ENCODE results near the gene SLC41A2. TPM values are rescaled to one million over a fixed set of nuclear protein-coding genes. Genes with fewer than 3 reads are reported as not detected.

The SLC41A2 gene
- total RNA-seq, 1 experiment from 2014 or later = 27.3 TPM

GRCh38 chr12:104925501-104925900 is 32.6 kb downstream of the SLC41A2 start:
- H3K9me3 ChIP-seq (ENCODE audit: control insufficient read depth, insufficient read depth, low read depth, low read length) = peaks cover 9% of the 10 kb centered on the region; the same call in 1 of the 2 replicates
- intact Hi-C loops (cut with micrococcal nuclease; ENCODE audit: unreplicated experiment) = no loop called here
- H3K27me3 ChIP-seq (ENCODE audit: control insufficient read depth, insufficient read depth, low read length) = no peaks in the 10 kb centered on the region
- H3K27ac ChIP-seq (ENCODE audit: low read length) = no peak overlapping the region
- DNase-seq (ENCODE audit: low read depth, low spot score) = no peak
- no peak overlapping the region for H3K4me3 ChIP-seq (ENCODE audit: low read depth in 2 of 2, low read length in 2 of 2)
- ChIA-PET POLR2A (no interaction called here), CTCF (no interaction called here)
- in situ Hi-C loops (cut with HindIII; ENCODE audit: low pct_unique_long_range_greater_than_20kb, low sequenced_read_pairs) = no loop called here
- no peaks in the 10 kb centered on the region for H3K36me3 ChIP-seq (ENCODE audit: control insufficient read depth, insufficient read depth, low read length)
- no TSS peak for BruUV-seq (replicated peaks)
- TF ChIP-seq SIN3A (IDR thresholded peaks at IDR 0.05; ENCODE audit: borderline replicate concordance, insufficient read depth, low read depth, low read length) (no peak), TCF7L2 (IDR thresholded peaks at IDR 0.05; ENCODE audit: low read depth, low read length) (no peak), CTCF (IDR thresholded peaks at IDR 0.05) (no peak), REST (IDR thresholded peaks at IDR 0.05; ENCODE audit: insufficient read depth in 1 of 2, low read depth in 2 of 2, low read length in 1 of 2) (no peak), POLR2AphosphoS5 (IDR thresholded peaks at IDR 0.05; ENCODE audit: low read depth, low read length) (no peak)
- H3K4me1 ChIP-seq (ENCODE audit: control insufficient read depth, insufficient read depth, low read length) = no peaks in the 10 kb centered on the region
- ATAC-seq = no peak

- Histone ChIP-seq H3K9me3 (ENCODE audit: control insufficient read depth, insufficient read depth, low read depth, low read length) (peaks cover 9% of the 10 kb centered on the region; the same call in 1 of the 2 replicates), H3K36me3 (ENCODE audit: control insufficient read depth, insufficient read depth, low read length) (no peaks in the 10 kb centered on the region), H3K27me3 (ENCODE audit: control insufficient read depth, insufficient read depth, low read length) (no peaks in the 10 kb centered on the region), H3K4me3 (ENCODE audit: low read depth in 2 of 2, low read length in 2 of 2) (no peak overlapping the region), H3K27ac (ENCODE audit: low read length) (no peak overlapping the region), H3K4me1 (ENCODE audit: control insufficient read depth, insufficient read depth, low read length) (no peaks in the 10 kb centered on the region)
- in situ Hi-C loops (cut with HindIII; ENCODE audit: low pct_unique_long_range_greater_than_20kb, low sequenced_read_pairs) = no loop called here
- no peak for TF ChIP-seq POLR2AphosphoS5 (IDR thresholded peaks at IDR 0.05; ENCODE audit: low read depth, low read length)
- TF ChIP-seq TCF7L2 (IDR thresholded peaks at IDR 0.05; ENCODE audit: low read depth, low read length) = no peak
- no peak for TF ChIP-seq CTCF (IDR thresholded peaks at IDR 0.05)
- no peak for TF ChIP-seq REST (IDR thresholded peaks at IDR 0.05; ENCODE audit: insufficient read depth in 1 of 2, low read depth in 2 of 2, low read length in 1 of 2)
- no peak for TF ChIP-seq SIN3A (IDR thresholded peaks at IDR 0.05; ENCODE audit: borderline replicate concordance, insufficient read depth, low read depth, low read length)
- no peak for DNase-seq (ENCODE audit: low read depth, low spot score)
- intact Hi-C loops (cut with micrococcal nuclease; ENCODE audit: unreplicated experiment) = loop anchor here (1.0 kb wide), 1 partner anchor 24 kb away; no protein-coding TSS in a partner anchor
- no peak for ATAC-seq
- ChIA-PET CTCF (no interaction called here), POLR2A (no interaction called here)
- no TSS peak for BruUV-seq (replicated peaks)
Observed at GRCh38 chr12:104921340-104921739, 36.8 kb downstream of the SLC41A2 start.

All from Panc1 (cell line).